GM18498 (cell line): ENCODE results near the gene NPAS3.

Experiments used
- ATAC-seq: cut with Tn5 transposase; IDR thresholded peaks from one replicate; pipeline ENCODE4 v1.9.1; 2021; ENCODE audit warnings: mild to moderate bottlenecking, moderate library complexity; ENCODE audit not compliant: unreplicated experiment

The NPAS3 gene

GRCh38 chr14:33728010-33728498 lies 789.4 kb downstream of the NPAS3 start:
- no peak for ATAC-seq

GRCh38 chr14:33730156-33730555 lies 791.5 kb downstream of the NPAS3 start:
- no peak for ATAC-seq

GRCh38 chr14:33732175-33732574 lies 793.5 kb downstream of the NPAS3 start:
- ATAC-seq = no peak

- ATAC-seq = no peak
These were observed 794.6 kb downstream of the NPAS3 start for GRCh38 chr14:33733310-33733709.

GRCh38 chr14:33733721-33734120 lies 795.0 kb downstream of the NPAS3 start:
- ATAC-seq = no peak

- ATAC-seq = no peak
These were observed 795.7 kb downstream of the NPAS3 start for GRCh38 chr14:33734387-33734786.

- no peak for ATAC-seq
These were observed 797.7 kb downstream of the NPAS3 start for GRCh38 chr14:33736299-33736825.

GRCh38 chr14:33736979-33737378 lies 798.3 kb downstream of the NPAS3 start:
- no peak for ATAC-seq

- no peak for ATAC-seq
These were observed 798.8 kb downstream of the NPAS3 start for GRCh38 chr14:33737446-33737845.

- no peak for ATAC-seq
These were observed 799.4 kb downstream of the NPAS3 start for GRCh38 chr14:33738029-33738428.

GRCh38 chr14:33738491-33738890 lies 799.8 kb downstream of the NPAS3 start:
- no peak for ATAC-seq

- no peak for ATAC-seq
These were observed 801.9 kb downstream of the NPAS3 start for GRCh38 chr14:33740531-33740930.

- no peak for ATAC-seq
These were observed 803.5 kb downstream of the NPAS3 start for GRCh38 chr14:33742166-33742565.

- no peak for ATAC-seq
These were observed 806.5 kb downstream of the NPAS3 start for GRCh38 chr14:33745163-33745562.

- no peak for ATAC-seq
These were observed 809.1 kb downstream of the NPAS3 start for GRCh38 chr14:33747749-33748148.

- no peak for ATAC-seq
These were observed 815.6 kb downstream of the NPAS3 start for GRCh38 chr14:33754261-33754660.

- ATAC-seq = no peak
These were observed 816.7 kb downstream of the NPAS3 start for GRCh38 chr14:33755358-33755757.

GRCh38 chr14:33756833-33757232 lies 818.2 kb downstream of the NPAS3 start:
- ATAC-seq = no peak

- ATAC-seq = no peak
These were observed 819.9 kb downstream of the NPAS3 start for GRCh38 chr14:33758547-33758946.

GRCh38 chr14:33762161-33762851 lies 823.6 kb downstream of the NPAS3 start:
- no peak for ATAC-seq

GRCh38 chr14:33764876-33765650 lies 826.4 kb downstream of the NPAS3 start:
- no peak for ATAC-seq
